GM20000 (cell line): ENCODE data around the gene PPT2.

Experiments
- DNase-seq: peaks from one replicate; pipeline ENCODE4 v3.0.0; 2012; ENCODE audit warnings: low spot score
- TF ChIP-seq, protein P1 (sequence below): IDR thresholded peaks from 2 replicates; pipeline ENCODE4 v1.5.1; 2012; ENCODE audit warnings: mild to moderate bottlenecking, control low read depth; ENCODE audit errors: extremely low read depth, missing control alignments

The PPT2 gene

DNA sequence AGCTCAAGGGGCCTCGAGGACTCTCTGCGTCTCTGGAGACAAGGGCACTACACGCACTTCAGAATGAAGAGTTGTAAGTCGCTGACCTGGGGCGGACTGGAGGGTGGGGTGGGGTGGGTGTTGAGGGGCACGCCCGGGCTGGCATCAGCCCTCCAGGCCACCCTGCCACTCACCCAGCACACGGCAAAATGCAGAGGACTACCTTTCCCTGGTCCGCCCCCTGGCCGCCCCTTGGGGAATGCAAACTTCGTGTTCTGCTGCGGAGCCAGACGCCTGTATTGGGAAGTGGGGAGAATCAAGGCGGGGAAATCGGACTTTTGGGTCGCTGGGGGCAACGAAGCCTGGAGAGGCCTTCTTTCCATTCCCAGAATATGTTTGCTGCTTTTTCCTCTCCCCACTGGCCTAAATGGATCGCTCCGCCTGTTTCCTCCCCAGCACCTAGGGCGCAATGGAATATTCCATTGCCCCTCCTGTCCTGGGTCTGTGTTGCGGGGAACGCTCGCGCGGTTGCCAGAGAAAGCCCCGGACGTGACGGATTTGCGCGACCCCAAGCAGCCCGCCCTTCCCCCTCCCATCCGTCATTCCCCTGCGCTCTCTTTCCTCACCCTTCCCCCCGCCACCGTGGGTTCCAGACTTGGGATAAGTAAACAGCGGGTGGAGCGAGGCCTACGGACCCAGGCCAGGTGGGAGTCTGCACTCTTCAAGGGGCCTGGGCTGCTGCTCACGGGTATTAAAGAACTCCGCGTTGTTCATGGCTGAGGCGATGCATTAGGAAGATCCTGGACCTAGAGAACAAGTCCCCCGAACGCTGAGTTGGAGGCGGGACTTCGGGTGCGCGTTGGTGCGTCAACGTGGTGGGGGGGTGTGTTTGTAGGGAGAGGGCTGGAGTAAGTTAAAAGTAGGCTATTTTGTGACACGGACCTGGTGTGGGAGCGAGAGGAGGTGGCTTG is at the start of gene PPT2:
Gene PPT2, plus strand, starts transcription at position 578 of the 950 bp plus-strand sequence. CDS start 454 bp downstream, outside the sequence.
- peak; percentile 71 for DNase-seq
- TF ChIP-seq, protein P1, sequence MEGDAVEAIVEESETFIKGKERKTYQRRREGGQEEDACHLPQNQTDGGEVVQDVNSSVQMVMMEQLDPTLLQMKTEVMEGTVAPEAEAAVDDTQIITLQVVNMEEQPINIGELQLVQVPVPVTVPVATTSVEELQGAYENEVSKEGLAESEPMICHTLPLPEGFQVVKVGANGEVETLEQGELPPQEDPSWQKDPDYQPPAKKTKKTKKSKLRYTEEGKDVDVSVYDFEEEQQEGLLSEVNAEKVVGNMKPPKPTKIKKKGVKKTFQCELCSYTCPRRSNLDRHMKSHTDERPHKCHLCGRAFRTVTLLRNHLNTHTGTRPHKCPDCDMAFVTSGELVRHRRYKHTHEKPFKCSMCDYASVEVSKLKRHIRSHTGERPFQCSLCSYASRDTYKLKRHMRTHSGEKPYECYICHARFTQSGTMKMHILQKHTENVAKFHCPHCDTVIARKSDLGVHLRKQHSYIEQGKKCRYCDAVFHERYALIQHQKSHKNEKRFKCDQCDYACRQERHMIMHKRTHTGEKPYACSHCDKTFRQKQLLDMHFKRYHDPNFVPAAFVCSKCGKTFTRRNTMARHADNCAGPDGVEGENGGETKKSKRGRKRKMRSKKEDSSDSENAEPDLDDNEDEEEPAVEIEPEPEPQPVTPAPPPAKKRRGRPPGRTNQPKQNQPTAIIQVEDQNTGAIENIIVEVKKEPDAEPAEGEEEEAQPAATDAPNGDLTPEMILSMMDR: no peak

DNA sequence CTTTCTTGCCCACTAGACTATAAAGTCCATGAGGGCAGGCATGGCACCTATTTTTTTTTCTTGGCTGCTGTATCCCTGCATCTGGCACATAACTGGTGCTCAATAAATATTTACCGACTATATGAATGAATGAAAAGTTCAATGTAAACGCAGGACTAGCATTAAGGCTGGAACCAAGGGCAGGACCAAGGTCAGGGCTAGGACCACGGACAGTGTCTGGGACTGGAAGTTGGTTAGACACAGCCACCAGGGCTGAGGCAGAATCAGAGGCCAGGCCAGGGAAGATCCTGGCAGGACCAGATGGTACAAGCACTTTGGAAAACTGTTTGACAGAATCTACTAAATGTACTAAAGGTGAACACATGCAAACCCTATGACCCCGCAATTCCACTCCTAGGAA is 48.5 kb upstream of the PPT2 start:
- TF ChIP-seq, protein P1: no peak
- DNase-seq: no peak

GRCh38 chr6:32107406-32107805 is 46.5 kb upstream of the PPT2 start:
- no peak for DNase-seq
- TF ChIP-seq, protein P1: no peak

DNA sequence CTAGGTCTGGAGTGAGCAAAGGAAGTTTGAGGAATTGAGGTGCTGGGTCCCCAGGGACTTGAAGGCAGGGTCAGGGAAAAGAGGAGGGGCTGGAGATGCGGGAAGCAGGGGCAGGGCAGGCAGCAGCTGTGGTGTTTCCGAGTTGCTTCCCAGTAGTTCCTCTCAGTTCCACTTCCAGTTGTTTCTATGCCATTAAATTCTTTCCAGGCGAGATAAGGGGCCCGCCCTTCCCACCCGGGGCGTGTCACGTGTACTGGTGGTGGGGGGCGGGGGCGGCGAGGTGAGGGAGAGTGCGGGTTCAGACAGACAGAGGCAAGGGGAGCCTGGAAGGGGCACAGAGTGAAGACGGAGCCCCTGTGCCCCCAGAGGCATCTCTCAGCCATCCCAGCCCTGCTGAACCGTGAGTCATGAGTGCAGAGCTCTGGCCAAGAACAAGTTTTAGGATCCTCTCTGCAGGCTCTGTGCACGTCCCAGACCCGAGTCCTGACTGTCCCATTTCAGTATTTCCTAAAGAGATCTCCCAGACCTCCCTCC is 45.8 kb upstream of the PPT2 start:
- DNase-seq: no peak
- TF ChIP-seq, protein P1: no peak

DNA sequence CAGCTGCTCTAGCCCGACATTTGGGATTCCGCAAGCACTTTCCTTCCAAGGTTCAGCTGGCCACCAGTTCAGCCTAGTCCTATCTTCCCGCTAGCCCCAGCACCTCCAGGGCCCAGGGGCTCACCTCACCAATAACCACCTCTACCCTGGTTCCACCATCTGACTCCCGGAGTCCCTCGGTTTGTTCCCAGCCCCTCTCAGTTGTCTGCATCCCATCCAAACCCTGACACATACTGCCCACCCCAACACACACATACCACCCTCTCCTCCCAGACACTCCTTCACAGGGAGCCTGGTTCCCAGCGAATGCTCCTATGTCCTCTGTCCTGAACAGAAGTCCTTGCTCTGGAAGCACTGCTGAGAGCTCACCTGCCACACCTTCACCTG is 45.2 kb upstream of the PPT2 start:
- TF ChIP-seq, protein P1: no peak

DNA sequence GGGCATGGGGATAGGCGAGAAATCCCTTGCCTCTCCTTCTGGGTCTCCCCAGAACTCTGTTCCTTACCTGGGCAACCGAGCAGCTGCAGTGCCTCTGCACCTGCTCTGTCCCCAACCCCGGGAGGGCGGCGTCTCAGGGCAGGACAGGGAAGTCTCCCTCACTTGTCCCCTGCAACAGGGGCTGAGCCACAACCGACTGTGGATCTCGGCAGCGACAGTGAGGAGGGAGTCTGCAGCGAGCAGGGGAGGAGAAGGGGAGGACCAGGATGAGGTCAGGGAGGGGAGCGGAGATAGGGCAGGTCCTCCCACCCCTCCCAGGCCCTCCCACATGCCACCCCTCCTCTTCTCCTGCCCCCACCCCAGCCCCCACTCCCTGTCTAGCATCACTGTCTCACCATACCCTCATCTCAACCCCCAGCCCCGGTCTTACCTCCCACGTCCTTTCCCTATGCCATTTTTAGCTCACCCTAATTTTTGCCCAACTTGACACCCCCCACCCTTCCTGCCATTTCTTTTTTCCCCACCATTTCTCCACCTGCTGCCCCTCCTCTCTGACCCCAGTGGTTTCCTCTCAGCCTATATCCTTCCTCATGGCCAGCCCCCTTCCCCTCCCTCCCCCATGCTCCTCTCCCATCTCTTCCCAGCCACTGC is 44.7 kb upstream of the PPT2 start, which contains the start of gene TNXB:
Gene TNXB, minus strand, starts transcription at position 225 of the 651 bp plus-strand sequence. CDS start 11,140 bp downstream, outside the sequence.
- TF ChIP-seq, protein P1: no peak
- DNase-seq: no peak

More for the DNA sequence above, 45.2 kb upstream of the PPT2 start:
- DNase-seq: no peak

GRCh38 chr6:32109765-32110160 is 44.2 kb upstream of the PPT2 start:
- no peak for DNase-seq
- TF ChIP-seq, protein P1: no peak
